ENCODE measurements around the gene SERINC5. TPM values are rescaled to one million over a fixed set of nuclear protein-coding genes. Genes with fewer than 3 reads are reported as not detected.
"Not testable (repeated sequence)": the region's sequence is repeated elsewhere in the genome, so short reads cannot be mapped to it uniquely, and the experiment has no call there.

The SERINC5 gene
- total RNA-seq, 1 experiment from 2014 or later, result 43.3 TPM

DNA sequence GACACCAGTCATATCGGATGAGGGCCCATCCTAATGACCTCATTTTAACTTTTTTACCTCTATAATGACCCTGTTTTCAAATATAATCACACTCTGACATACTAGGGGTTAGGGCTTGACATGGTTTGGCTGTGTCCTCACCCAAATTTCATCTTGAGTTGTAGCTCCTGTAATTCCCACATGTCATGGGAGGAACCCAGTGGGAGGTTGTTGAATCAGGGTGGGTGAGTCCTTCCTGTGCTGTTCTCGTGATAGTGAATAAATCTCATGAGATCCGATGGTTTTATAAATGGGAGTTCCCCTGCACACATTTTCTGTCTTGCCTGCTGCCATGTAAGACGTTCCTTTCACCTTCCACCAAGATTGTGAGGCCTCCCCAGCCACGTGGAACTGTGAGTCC lies 148.9 kb downstream of the SERINC5 start:
- in situ Hi-C loops (cut with HindIII; ENCODE audit: low pct_unique_long_range_greater_than_20kb, low sequenced_read_pairs), result no loop called here
- DNase-seq (ENCODE audit: low read depth, low spot score), result no peak

DNA sequence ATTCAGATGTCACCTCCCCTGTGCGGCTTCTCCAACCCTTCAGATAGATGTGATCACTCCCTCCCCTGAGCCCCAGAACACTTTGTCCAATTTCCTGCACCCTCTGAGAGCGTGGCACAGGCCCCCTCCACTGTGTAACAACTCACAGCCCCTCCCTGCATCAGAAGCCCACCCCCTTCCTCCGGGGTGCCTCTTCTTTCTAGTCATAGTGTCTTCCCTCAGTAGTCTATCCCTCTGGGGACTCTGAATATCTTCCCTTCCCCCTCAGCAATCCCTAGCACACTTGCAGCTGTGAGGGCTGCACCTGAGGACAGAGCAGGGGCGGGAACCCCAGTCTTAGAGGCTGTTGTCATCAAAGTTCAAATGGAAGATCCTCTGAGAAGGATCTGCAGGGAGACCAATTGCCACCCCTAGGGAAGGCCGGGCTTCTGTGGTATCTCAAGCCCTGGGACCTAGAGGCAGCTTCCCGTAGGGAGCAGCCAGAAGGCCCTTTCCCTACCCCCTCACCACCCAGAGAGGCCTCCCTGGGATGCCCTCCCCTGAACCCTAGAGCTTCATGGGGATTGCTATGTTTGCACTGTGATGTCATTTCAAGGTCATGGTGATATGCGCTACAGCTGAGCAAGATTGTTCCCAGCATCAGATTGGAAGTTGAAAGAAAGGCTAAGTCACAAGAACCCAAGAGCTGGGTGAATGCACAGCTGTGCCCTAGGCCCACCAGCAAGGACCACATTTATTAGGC lies 150.0 kb downstream of the SERINC5 start:
- DNase-seq (ENCODE audit: low read depth, low spot score), result no peak
- in situ Hi-C loops (cut with HindIII; ENCODE audit: low pct_unique_long_range_greater_than_20kb, low sequenced_read_pairs), result no loop called here

DNA sequence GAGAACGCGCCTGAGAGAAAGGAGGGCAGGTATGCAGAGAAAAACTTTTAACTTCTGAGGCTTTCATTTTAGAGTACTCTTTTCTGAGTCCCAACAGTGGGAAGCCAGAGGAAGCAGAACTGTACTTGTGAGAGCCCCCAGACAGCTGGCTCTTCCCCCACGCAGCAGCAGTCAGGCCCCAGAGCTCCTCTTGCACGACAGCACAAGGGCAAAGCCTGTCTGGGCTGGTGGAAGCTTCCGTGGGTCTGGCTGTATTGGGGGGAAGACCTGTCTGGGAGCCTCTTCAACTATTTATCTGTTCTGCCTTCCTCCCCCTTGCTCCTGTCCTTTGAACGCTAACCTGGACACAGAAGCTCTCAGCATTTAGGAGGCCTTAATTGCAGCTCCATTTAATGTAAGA lies 152.5 kb downstream of the SERINC5 start:
- DNase-seq (ENCODE audit: low read depth, low spot score), result no peak
- in situ Hi-C loops (cut with HindIII; ENCODE audit: low pct_unique_long_range_greater_than_20kb, low sequenced_read_pairs), result no loop called here

- in situ Hi-C loops (cut with HindIII; ENCODE audit: low pct_unique_long_range_greater_than_20kb, low sequenced_read_pairs), result no loop called here
- DNase-seq (ENCODE audit: low read depth, low spot score), result no peak
Measured at GRCh38 chr5:80101993-80102392, 153.9 kb downstream of the SERINC5 start.

DNA sequence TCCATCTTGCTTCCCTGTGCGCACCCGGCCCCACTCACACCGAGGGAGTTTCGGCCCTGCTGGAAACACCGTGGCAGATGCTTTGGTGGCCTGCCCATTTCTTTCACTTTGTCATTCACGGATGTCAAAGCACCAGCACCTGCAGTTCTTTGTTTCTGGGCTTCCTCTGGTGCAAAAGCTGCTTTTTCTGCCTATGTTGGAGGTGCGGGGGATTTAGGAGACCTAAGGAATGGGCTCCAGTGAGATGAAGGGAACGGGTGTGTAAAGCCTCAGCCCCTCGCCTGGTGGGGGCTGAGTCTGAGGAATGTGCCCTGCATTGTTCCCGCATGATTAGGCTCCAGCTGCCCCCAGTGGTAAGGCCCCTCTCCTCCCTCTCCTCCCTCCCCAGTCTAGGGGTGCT lies 158.4 kb downstream of the SERINC5 start:
- DNase-seq (ENCODE audit: low read depth, low spot score), result no peak
- in situ Hi-C loops (cut with HindIII; ENCODE audit: low pct_unique_long_range_greater_than_20kb, low sequenced_read_pairs), result no loop called here

DNA sequence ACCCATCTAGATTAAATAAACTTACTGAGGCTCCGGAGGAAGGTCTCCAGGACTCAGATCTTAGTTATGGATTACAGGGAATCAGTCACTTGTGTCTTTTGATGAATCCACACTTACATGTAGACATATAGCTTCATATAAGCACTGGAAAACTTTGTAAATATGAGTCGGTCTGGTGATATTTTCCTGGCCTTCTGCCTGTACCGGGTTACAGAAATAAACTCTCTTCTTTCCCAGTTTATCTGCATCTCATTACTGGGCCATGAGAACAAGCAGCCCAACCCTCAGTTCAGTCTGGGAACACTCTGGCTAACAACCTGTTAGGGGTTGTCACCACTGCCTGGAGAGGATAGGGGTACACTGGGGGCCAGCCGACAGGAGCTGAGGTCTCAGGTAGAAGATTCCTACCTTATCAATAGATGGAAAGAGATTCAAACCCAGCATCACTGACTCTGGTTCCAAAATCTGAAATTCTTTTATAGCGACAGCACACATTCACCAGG lies 161.6 kb downstream of the SERINC5 start:
- in situ Hi-C loops (cut with HindIII; ENCODE audit: low pct_unique_long_range_greater_than_20kb, low sequenced_read_pairs), result no loop called here

GRCh38 chr5:80093796-80094195 lies 162.1 kb downstream of the SERINC5 start:
- DNase-seq (ENCODE audit: low read depth, low spot score), result no peak
- in situ Hi-C loops (cut with HindIII; ENCODE audit: low pct_unique_long_range_greater_than_20kb, low sequenced_read_pairs), result no loop called here

More for the DNA sequence above, 161.6 kb downstream of the SERINC5 start:
- no peak for DNase-seq (ENCODE audit: low read depth, low spot score)

DNA sequence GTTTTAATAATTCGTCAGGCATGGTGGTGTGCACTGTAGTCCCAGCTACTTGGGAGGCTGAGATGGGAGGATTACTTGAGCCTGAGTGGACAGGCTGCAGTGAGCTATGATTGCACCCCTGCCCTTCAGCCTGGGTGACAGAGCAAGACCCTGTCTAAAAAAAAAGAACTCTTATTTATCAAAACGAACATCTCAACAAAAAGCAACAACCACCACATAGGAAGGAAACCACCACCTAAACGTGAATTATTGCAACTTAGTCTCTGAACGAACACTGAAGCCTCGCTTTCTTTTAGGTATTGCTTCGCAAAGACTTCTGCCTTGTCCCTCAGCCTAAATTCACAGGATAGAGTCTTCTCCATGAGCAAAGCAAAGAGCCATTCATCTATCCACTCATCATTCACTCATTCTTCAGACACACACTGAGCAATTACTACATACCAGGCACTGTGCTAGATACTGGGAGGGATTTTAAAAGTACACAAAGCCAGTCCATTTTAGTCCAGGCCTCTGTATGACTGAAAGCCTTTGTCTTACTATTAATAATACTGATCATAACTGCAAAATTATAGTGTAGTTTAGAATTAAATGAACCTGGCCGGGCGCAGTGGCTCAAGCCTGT lies 163.3 kb downstream of the SERINC5 start:
- in situ Hi-C loops (cut with HindIII; ENCODE audit: low pct_unique_long_range_greater_than_20kb, low sequenced_read_pairs), result no loop called here
- no peak for DNase-seq (ENCODE audit: low read depth, low spot score)

DNA sequence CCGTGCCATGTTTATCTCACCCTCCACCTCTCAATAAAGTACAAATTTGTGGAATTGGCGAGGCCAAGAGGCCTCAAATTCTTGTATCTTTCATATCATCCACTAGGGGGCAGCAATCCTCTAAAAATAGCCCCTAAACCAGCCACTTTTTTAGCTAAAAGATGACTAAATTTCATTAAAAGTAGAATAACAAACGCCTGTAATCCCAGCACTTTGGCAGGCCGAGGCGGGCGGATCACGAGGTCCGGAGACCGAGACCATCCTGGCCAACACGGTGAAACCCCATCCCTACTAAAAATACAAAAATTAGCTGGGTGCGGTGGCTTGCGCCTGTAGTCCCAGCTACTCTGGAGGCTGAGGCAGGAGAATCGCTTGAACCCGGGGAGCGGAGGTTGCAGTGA lies 164.1 kb downstream of the SERINC5 start:
- in situ Hi-C loops (cut with HindIII; ENCODE audit: low pct_unique_long_range_greater_than_20kb, low sequenced_read_pairs), result not testable (repeated sequence)
- peak; percentile 73 for DNase-seq (ENCODE audit: low read depth, low spot score)

GRCh38 chr5:80090884-80091166 lies 165.0 kb downstream of the SERINC5 start:
- DNase-seq (ENCODE audit: low read depth, low spot score), result no peak
- in situ Hi-C loops (cut with HindIII; ENCODE audit: low pct_unique_long_range_greater_than_20kb, low sequenced_read_pairs), result no loop called here

- in situ Hi-C loops (cut with HindIII; ENCODE audit: low pct_unique_long_range_greater_than_20kb, low sequenced_read_pairs), result no loop called here
- peak; percentile 74 for DNase-seq (ENCODE audit: low read depth, low spot score)
Measured at GRCh38 chr5:80083101-80083890, 172.6 kb downstream of the SERINC5 start.

DNA sequence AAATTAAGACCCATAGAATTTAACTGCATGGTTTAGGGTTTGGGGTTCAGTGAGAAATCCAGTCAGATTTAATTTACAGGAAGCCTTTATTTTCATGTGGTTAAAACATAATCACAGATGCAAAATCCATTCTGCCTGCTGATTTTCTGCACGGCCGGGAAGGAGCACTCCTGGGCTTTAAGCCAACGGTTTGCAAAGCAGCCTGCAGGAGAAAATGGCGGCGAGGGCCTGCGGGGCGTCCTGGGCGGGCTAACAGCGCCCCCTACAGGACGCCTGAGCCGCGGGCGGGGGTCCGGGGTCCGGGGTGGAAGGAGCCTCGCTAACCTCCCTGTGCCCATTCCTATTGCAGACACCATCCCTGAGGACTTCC lies 173.1 kb downstream of the SERINC5 start:
- in situ Hi-C loops (cut with HindIII; ENCODE audit: low pct_unique_long_range_greater_than_20kb, low sequenced_read_pairs), result no loop called here
- DNase-seq (ENCODE audit: low read depth, low spot score), result peak; percentile 71

- in situ Hi-C loops (cut with HindIII; ENCODE audit: low pct_unique_long_range_greater_than_20kb, low sequenced_read_pairs), result no loop called here
- DNase-seq (ENCODE audit: low read depth, low spot score), result no peak
Measured at GRCh38 chr5:80082281-80082680, 173.6 kb downstream of the SERINC5 start.

GRCh38 chr5:80078921-80079320 lies 176.9 kb downstream of the SERINC5 start:
- in situ Hi-C loops (cut with HindIII; ENCODE audit: low pct_unique_long_range_greater_than_20kb, low sequenced_read_pairs), result no loop called here
- no peak for DNase-seq (ENCODE audit: low read depth, low spot score)

- DNase-seq (ENCODE audit: low read depth, low spot score), result no peak
- in situ Hi-C loops (cut with HindIII; ENCODE audit: low pct_unique_long_range_greater_than_20kb, low sequenced_read_pairs), result no loop called here
Measured at GRCh38 chr5:80077051-80077714, 178.7 kb downstream of the SERINC5 start.

DNA sequence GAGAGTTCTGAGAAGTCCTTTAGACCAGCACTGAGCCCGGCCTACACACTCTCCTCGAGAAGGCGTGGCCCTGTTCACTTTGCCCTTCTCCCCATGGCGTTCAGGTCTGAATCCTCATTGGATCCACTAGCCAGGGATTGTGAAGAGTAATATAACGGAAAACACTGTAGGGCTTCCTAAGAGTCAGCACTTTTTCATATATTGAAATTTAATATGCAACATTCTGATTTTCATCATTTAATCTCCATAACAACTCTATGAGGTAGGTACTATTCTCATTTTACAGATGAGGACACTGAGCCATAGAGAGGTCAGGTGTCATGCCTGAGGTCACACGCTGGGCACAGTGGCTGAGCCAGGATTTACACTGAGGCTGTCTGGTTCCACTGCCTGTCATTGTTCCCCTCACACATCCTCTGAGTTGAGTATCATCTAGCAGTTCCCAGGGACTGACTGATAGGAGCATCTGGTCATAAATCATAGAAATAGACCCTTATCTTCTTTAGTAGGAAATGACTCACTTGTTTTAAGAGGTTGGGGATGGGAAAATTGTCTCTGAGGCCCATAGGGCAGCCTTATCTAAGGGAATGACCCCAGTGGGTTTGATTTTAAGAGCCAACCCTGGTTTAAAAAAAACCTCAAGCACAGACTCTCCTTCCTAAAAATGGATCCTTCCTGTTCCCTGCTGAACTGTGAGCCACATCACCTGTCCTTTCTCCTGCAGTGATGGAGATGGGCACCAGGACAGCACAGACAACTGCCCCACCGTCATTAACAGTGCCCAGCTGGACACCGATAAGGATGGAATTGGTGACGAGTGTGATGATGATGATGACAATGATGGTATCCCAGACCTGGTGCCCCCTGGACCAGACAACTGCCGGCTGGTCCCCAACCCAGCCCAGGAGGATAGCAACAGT lies 179.5 kb downstream of the SERINC5 start:
- in situ Hi-C loops (cut with HindIII; ENCODE audit: low pct_unique_long_range_greater_than_20kb, low sequenced_read_pairs), result no loop called here
- DNase-seq (ENCODE audit: low read depth, low spot score), result no peak

Measured in SK-MEL-5 (cell line).